Epidermal melanocyte (primary cell): Measurements from ENCODE around the gene PNPLA7.
"Not testable (repeated sequence)": the region's sequence is repeated elsewhere in the genome, so short reads cannot be mapped to it uniquely, and the experiment has no call there.

ENCODE experiments used
- DNase-seq: peaks from one replicate; pipeline ENCODE4 v3.0.0; 2011; ENCODE audit warnings: low spot score; ENCODE audit not compliant: insufficient read length

PNPLA7 gene

GRCh38 chr9:137480686-137481683 lies 69.2 kb downstream of the PNPLA7 start:
- no peak for DNase-seq

DNA sequence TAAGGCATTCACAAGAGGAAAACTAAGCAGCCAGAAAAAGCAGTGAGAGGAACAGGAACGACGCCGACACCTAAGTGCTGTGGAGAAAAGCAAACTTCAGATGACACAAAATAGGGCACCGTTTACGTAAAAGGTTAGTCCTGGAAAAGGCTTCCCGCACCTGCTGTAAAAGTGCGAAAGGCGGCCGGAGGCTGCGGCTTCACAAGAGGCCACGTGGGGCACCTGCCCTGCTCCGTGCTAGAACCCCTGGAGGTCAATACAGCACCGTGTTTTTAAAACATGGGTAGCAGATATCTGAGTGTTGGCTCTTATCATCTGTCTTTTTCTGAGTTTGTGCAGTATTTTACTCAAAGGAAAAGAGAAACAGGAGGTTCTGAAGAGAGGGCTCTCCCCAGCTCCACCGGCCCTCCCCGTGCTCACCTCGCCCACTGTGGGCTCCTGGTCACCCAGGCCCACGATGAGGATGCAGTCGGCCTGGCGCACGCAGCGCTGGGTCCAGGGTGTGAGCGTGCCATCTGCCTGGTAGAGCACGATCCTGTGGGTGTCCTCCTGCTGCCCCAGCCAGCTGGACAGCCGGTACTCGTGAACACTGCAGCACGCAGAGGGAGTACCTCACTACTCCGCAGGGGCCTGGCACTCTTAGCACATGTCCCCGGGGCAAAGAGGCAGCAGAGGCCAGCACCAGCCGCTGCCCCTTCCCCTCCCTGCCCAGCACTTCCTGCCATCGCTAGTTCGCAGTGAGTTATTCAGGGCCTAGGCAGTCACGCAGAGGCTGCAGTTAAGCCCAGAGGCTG lies 70.1 kb downstream of the PNPLA7 start:
- DNase-seq: no peak

- no peak for DNase-seq
Observed at GRCh38 chr9:137478962-137479861, 71.0 kb downstream of the PNPLA7 start.

DNA sequence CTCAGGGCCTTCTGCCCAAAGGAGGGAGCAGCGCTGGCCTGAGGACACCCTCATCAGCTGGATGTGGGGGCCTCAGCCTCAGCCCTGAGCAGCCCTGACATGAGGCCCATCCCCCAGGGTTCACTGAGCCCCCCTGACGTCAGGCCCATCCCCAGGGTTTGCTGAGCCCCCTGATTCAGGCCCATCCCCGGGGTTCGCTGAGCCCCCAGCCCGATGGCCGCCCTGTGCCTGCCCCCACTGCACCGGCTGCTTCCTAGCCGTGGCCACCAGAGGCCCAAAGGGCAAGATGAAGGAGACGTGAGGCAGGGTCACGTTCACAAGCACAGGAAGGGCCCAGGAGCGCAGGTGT lies 71.6 kb downstream of the PNPLA7 start:
- DNase-seq: no peak

- no peak for DNase-seq
Observed at GRCh38 chr9:137477778-137478612, 72.2 kb downstream of the PNPLA7 start.

DNA sequence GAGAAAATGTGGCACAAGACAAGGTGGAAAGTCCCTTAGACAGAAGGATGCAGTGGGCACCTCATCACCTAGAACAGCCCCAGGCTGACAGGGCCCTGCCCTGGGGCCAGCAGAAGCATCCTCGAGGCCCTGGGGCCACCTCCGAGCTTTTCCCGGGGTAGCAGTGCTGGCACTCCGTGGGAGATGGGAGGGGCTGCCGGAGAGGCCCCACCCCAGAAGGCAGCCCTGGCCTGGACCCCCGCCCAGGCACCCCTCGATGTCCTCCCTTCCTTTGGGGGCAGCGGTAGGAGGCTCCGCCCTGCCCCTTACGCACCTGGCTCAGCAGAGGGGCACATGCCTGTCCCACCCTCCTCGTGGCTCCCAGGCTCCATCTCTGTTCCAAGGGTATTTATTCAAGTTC lies 73.3 kb downstream of the PNPLA7 start:
- no peak for DNase-seq

- no peak for DNase-seq
Observed at GRCh38 chr9:137475666-137476065, 74.5 kb downstream of the PNPLA7 start.

DNA sequence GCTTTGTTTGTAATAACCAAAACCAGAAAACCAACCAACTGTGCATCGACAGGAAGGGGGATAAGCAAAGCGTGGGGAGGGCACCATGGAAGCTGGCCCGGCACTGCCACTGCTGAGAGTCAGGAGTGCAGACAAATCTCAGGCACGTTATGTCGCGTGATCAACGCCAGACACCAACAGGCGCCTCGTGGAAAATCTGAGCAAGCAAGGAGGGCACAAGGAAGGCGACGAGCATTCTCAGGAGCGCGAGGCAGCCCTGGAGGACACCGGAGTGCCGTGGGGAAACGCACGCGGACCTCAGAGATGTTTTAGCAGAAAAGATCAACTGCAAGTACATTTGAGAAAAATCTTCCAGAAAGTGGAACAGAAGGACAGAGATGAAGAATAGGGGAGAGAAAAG lies 75.9 kb downstream of the PNPLA7 start:
- DNase-seq: no peak

DNA sequence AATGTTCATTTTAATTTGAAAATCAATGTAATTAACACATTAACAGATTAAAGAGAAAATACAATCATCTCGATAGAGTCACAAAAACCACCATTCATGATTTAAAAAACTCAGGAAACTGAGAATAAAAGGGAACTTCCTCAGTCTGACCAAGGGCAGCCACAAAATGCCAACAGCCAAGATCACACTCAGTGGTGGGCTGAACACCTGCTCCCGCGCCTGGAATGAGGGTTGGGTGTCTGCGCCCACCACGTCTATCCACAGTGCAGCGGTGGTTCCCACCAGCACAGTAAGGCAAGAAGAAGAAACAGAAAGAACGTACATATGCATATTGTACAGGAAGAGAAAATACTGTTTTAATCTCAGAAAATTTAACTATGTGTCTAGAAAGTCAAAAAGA lies 79.4 kb downstream of the PNPLA7 start:
- DNase-seq: no peak

GRCh38 chr9:137467896-137468295 lies 82.3 kb downstream of the PNPLA7 start:
- DNase-seq: no peak

DNA sequence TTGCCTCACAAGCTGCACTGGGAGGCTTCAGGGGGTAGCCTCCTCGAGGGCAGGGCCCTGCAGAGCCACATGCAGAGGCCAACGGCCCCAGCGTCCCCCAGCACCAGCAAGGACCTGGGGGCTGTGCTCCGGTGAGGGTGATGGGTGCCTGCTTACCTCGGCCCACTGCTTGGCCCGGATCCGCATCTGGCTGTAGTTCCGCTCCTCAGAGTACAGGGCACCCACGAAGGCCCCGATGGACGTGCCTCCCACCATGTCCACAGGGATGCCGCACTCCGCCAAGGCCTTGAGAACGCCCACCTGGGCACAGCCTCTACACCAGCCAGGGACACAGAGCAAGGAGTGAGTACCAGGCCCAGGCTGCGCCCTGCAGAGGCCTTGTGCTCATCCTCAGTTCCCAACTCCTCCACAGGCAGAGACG lies 83.0 kb downstream of the PNPLA7 start:
- no peak for DNase-seq

DNA sequence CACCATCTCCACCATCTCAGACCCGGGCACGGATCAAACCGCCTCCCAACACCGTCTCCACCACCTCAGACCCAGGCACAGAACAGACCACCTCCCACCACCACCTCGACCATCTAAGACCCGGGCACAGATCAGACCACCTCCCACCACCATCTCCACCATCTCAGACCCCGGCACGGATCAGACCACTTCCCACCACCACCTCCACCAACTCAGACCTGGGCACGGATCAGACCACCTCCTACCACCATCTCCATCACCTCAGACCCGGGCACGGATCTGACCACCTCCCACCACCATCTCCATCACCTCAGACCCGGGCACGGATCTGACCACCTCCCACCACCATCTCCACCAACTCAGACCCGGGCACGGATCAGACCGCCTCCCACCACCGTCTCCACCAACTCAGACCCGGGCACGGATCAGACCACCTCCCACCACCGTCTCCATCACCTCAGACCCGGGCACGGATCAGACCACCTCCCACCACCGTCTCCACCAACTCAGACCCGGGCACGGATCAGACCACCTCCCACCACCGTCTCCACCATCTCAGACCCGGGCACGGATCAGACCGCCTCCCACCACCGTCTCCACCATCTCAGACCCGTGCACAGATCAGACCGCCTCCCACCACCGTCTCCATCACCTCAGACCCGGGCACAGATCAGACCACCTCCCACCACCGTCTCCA lies 83.7 kb downstream of the PNPLA7 start:
- not testable (repeated sequence) for DNase-seq

DNA sequence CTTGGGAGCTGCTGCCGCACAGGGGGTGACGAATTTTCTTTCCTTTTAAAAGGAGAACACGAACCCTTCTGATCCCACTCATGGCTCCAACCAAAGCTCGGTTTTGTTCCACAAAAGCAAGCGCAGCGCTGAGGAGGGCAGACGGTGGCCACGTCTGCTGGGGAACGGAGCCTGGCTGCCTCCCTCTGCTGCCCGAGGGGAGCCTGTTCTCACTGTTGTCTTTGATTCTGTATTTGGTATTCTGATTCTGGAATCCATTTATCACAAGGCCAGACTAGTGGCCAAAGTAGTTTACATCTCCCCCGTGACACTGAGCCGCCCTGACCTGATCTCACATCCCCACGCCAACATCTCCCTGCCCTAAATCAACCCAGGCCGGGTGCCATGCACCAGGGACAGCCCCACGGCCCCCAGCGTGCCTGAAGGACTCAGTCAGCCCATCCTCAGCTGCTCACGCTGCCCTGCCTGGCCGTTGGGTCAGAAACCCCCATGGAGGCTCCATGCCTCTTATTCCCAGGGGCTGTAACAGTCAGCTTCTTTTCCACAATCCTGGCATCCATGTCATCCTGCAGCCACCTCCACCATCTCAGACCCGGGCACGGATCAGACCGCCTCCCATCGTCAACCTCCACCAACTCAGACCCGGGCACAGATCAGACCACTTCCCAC lies 84.3 kb downstream of the PNPLA7 start:
- no peak for DNase-seq

DNA sequence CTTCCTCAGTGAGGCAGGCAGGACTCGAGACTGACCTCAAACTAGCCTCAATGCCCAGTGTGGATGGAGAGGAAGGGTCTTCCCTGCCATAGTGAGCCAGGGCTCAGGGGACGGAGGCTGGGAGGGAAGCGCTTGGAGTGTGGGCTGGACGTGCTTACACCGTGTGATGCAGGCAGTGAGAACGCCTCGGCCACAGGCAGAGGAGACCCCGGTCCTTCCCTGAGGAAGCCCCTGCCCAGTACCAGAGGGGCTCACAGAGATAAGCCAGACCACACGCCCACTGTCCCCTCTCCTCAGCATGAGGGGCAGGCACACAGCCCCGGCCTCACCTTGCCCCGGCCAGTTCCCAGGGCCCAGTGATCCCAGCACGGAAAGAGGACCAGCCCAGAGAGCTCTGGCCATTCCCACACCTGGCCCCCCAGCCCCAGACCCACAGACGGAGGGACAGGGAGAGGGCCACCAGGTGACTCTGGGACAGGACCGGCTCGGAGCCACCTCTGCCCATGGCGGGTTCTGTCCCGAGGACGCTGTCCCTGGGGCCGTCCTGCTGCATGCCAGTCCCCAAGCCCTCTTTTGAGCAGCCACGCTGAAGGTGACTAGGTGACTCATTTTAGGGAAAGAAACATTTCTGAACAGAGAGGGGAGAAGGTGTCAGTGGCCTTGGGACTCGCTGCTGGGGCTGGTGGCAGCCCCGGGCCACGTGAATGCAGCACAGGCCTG lies 85.0 kb downstream of the PNPLA7 start:
- DNase-seq: no peak

GRCh38 chr9:137464291-137464999 lies 85.8 kb downstream of the PNPLA7 start:
- DNase-seq: no peak

GRCh38 chr9:137463931-137464290 lies 86.3 kb downstream of the PNPLA7 start:
- no peak for DNase-seq

DNA sequence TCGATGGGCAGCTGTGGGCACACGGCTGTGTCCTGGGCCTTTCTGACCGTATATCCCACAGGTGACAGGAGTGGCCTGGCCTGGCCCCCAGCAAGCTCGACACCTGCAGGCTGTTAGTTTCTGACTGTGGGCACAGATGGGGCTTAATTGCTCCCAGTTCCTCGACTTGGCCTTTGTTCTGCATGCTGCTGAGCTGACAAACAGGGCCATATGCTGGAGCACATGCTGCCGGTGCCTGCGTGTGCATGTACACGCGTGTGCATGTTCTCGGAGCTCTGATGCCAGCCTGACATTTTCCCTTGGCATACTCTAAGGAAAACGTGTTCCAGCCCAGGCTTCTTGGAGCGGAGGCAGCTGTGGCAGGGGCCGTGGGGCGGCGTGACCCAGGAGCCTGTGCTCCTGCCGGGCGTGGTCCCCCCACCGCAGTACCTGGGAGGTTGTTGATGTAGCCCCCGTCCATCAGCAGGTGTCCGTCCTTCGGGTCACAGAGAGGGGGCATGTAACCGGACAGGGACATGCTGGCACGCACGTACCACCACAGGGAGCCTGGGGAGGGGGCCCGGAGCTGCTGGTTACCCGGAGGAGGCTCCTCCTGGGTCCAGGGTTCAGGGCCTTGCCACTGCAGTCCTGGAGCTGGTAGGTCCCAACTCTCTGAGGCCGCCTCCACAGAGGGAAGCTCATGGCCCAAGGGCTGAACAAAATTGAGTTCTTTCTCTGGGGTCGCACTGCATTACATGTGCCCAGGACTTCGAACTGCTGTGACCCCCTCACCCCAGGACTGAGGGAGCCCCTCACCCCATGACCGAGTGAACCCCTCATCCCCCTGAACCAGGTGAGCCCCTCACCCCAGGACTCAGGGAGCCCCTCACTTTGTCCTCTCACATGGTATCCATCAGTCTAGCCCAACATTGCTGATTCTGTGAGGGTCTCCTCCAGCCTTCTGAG lies 86.9 kb downstream of the PNPLA7 start:
- DNase-seq: no peak
